Naive B cell (primary cell): Measurements from ENCODE around the gene HELB. TPM values are rescaled to one million over a fixed set of nuclear protein-coding genes. Genes with fewer than 3 reads are reported as not detected.

Experiments used
- polyA plus RNA-seq, 6 donors: library from polyadenylated mRNA; unstranded; fragments of 300-500 nt; fragmentation: Illumina TruSeq; gene quantifications; one replicate each; pipeline ENCODE4 v1.2.3, GENCODE V29; 2021; ENCODE audit warnings: low read depth in 6 of 6

HELB gene
- polyA plus RNA-seq, 6 donors from 2014 or later, result 0.06 to 6.4 (median 4.9) TPM

Other genes starting within 250 kb of the HELB start
- gene LLPH, start 171.7 kb upstream of the HELB start, polyA plus RNA-seq, result 10 to 100 TPM; 35.8 to 51.2 (median 40.6) TPM
- gene TMBIM4, start 132.5 kb upstream of the HELB start, polyA plus RNA-seq, result 100 to 1,000 TPM; 368 to 703 (median 513) TPM
- gene IRAK3, start 113.3 kb upstream of the HELB start, polyA plus RNA-seq, result 1 to 10 TPM in 5 of 6 donors, not detected in 1; 1.7 to 7.3 (median 2.1) TPM